NCI-H1694 (cell line): ENCODE data around the gene IL22RA2.
"Not testable (repeated sequence)": the region's sequence is repeated elsewhere in the genome, so short reads cannot be mapped to it uniquely, and the experiment has no call there.

ENCODE experiments used
- DNase-seq: peaks from one replicate; lab custom pipeline; 2025; lab: John Stamatoyannopoulos, UW

Gene IL22RA2

GRCh38 chr6:137126875-137127485, 46.5 kb downstream of the IL22RA2 start:
- no peak for DNase-seq

GRCh38 chr6:137123078-137123477, 50.4 kb downstream of the IL22RA2 start:
- DNase-seq: no peak

GRCh38 chr6:137122612-137123011, 50.8 kb downstream of the IL22RA2 start:
- DNase-seq: no peak

- DNase-seq: no peak
Observed at GRCh38 chr6:137121401-137121997, 51.9 kb downstream of the IL22RA2 start.

- no peak for DNase-seq
Observed at GRCh38 chr6:137120748-137121147, 52.7 kb downstream of the IL22RA2 start.

GRCh38 chr6:137119196-137120104, 54.0 kb downstream of the IL22RA2 start:
- no peak for DNase-seq

- no peak for DNase-seq
Observed at GRCh38 chr6:137117581-137117980, 55.9 kb downstream of the IL22RA2 start.

- no peak for DNase-seq
Observed at GRCh38 chr6:137116807-137117206, 56.6 kb downstream of the IL22RA2 start.

- DNase-seq: no peak
Observed at GRCh38 chr6:137115658-137116057, 57.8 kb downstream of the IL22RA2 start.

GRCh38 chr6:137112067-137112355, 61.4 kb downstream of the IL22RA2 start:
- DNase-seq: no peak

GRCh38 chr6:137111296-137112066, 62.0 kb downstream of the IL22RA2 start:
- DNase-seq: no peak

GRCh38 chr6:137107767-137108105, 65.7 kb downstream of the IL22RA2 start:
- DNase-seq: no peak

- DNase-seq: not testable (repeated sequence)
Observed at GRCh38 chr6:137107047-137107766, 66.2 kb downstream of the IL22RA2 start.

- no peak for DNase-seq
Observed at GRCh38 chr6:137106183-137106582, 67.3 kb downstream of the IL22RA2 start.

GRCh38 chr6:137105375-137105774, 68.1 kb downstream of the IL22RA2 start:
- DNase-seq: no peak

GRCh38 chr6:137104926-137105325, 68.5 kb downstream of the IL22RA2 start:
- no peak for DNase-seq

- DNase-seq: no peak
Observed at GRCh38 chr6:137102851-137103492, 70.5 kb downstream of the IL22RA2 start.

GRCh38 chr6:137102050-137102848, 71.2 kb downstream of the IL22RA2 start:
- no peak for DNase-seq

GRCh38 chr6:137099689-137100403, 73.6 kb downstream of the IL22RA2 start:
- no peak for DNase-seq

GRCh38 chr6:137097526-137097925, 75.9 kb downstream of the IL22RA2 start:
- no peak for DNase-seq
